ENCODE measurements around the gene CELF4. TPM values are rescaled to one million over a fixed set of nuclear protein-coding genes. Genes with fewer than 3 reads are reported as not detected.

The CELF4 gene
- total and polyA plus RNA-seq, 10 of the 15 experiments (the other 5 are each of a cell fraction or from before 2014, with no cell fraction given), result 0.03 to 0.32 TPM; not detected in 8

- no peak overlapping the region for H3K4me2 ChIP-seq (ENCODE audit: control insufficient read depth, insufficient read depth)
- H3K79me2 ChIP-seq (ENCODE audit: control insufficient read depth, insufficient read depth, low read length), result no peaks in the 10 kb centered on the region
- no peaks in the 10 kb centered on the region for H3K4me1 ChIP-seq (ENCODE audit: control insufficient read depth, insufficient read depth, low read length)
- H3K9ac ChIP-seq (ENCODE audit: control insufficient read depth, insufficient read depth, low read length), result no peak overlapping the region
- WGBS (ENCODE audit: insufficient coverage, insufficient replicate concordance, low lambda C conversion rate, missing lambda C conversion rate), result 44% methylated on average over 8 of the region's 8 CpGs
- no peaks in the 10 kb centered on the region for H4K20me1 ChIP-seq (ENCODE audit: control insufficient read depth, insufficient read depth)
- FAIRE-seq (no peak), ATAC-seq (no peak), DNase-seq (ENCODE audit: low read depth, low spot score) (no peak)
- peaks cover 1 to 16% of the 10 kb centered on the region in 2 experiments; a peak in 3 of 4 replicates for H3K27me3 ChIP-seq (replicated peaks in 1 of 2; ENCODE audit: control insufficient read depth in 2 of 2, insufficient read depth in 2 of 2, low read length in 1 of 2)
- intact Hi-C loops (cut with micrococcal nuclease; ENCODE audit: unreplicated experiment), result no loop called here
- no peaks in the 10 kb centered on the region for H3K36me3 ChIP-seq (ENCODE audit: control insufficient read depth in 2 of 2, insufficient read depth in 2 of 2, low read length in 1 of 2)
- BruUV-seq (replicated peaks), result no TSS peak
- H3K9me3 ChIP-seq (replicated peaks; ENCODE audit: control insufficient read depth, insufficient read depth, low read length), result no peaks in the 10 kb centered on the region
- ChIA-PET RAD21 (ENCODE audit: unreplicated experiment) (no interaction called here), SMC1A (ENCODE audit: uncharacterized antibody, unreplicated experiment) (no interaction called here), POLR2A (no interaction called here), CTCF (interaction anchor here (0.6 kb wide), 1 partner anchor 33 kb away, joined by 3 read pairs; no protein-coding TSS in a partner anchor)
- no peak overlapping the region for H3K4me3 ChIP-seq
- no peak overlapping the region for H2AFZ ChIP-seq (ENCODE audit: control insufficient read depth, low read depth, low read length)
- H3K27ac ChIP-seq (ENCODE audit: control insufficient read depth, insufficient read depth), result no peak overlapping the region
- in situ Hi-C loops (cut with MboI), result loop anchor here (25.0 kb wide), 1 partner anchor 588 kb away; no protein-coding TSS in a partner anchor
- TF ChIP-seq DPF2 (IDR thresholded peaks at IDR 0.05), result no peak
- no peak for TF ChIP-seq CTCF (IDR thresholded peaks at IDR 0.05 in 2 of 3, conservative IDR thresholded peaks at IDR 0.05 in 1 of 3; ENCODE audit: control insufficient read depth in 2 of 3, extremely low read depth in 1 of 3, insufficient read depth in 1 of 3, low read depth in 3 of 3, low read length in 3 of 3)
- TF ChIP-seq BCLAF1 (IDR thresholded peaks at IDR 0.05), result no peak
- TF ChIP-seq RCOR1 (conservative IDR thresholded peaks at IDR 0.05; ENCODE audit: low read depth, low read length), result no peak
- TF ChIP-seq ELK1 (IDR thresholded peaks at IDR 0.05; ENCODE audit: low read depth, low read length), result no peak
- TF ChIP-seq NBN (IDR thresholded peaks at IDR 0.05), result no peak
- no peak for TF ChIP-seq STAT1 (conservative IDR thresholded peaks at IDR 0.05)
- TF ChIP-seq TCF7 (IDR thresholded peaks at IDR 0.05; ENCODE audit: borderline replicate concordance), result no peak
- no peak for TF ChIP-seq BCL3 (IDR thresholded peaks at IDR 0.05; ENCODE audit: borderline replicate concordance, insufficient read depth, low read depth, low read length, poor library complexity, severe bottlenecking)
- no peak for TF ChIP-seq NFYA (IDR thresholded peaks at IDR 0.05; ENCODE audit: borderline replicate concordance, low read depth, low read length)
Observed at GRCh38 chr18:37525262-37525585, 40.4 kb downstream of the CELF4 start.

All from GM12878 (cell line).